Small intestine (tissue), 7 donors: ENCODE results near the gene PCDHGB7. TPM values are rescaled to one million over a fixed set of nuclear protein-coding genes. Genes with fewer than 3 reads are reported as not detected.

ENCODE experiments used
- DNase-seq, 2 donors: peaks; one replicate each; pipeline versions ENCODE4 v3.0.0 to v3.0.0-alpha.2; 2013
- FAIRE-seq: peaks from 2 replicates; lab custom pipeline; 2012; peaks lifted over from hg19 to GRCh38; lab: Jason Lieb, UNC
- H3K27ac ChIP-seq, 3 donors: one replicate each; pipeline ENCODE4 v1.5.1; 2013; ENCODE audit warnings: low read length in 2 of 3, mild to moderate bottlenecking in 2 of 3, control low read depth in 1 of 3, inconsistent platforms in 1 of 3, low read depth in 1 of 3, moderate library complexity in 1 of 3
- H3K27me3 ChIP-seq, 3 donors: one replicate each; pipeline ENCODE4 v1.6.1; 2013; ENCODE audit warnings: low read length in 3 of 3, inconsistent platforms in 1 of 3; ENCODE audit not compliant: control insufficient read depth in 3 of 3, insufficient read depth in 3 of 3
- H3K36me3 ChIP-seq, 3 donors: one replicate each; pipeline ENCODE4 v1.6.1; 2013; ENCODE audit warnings: low read length in 3 of 3, inconsistent platforms in 1 of 3, low read depth in 1 of 3, mild to moderate bottlenecking in 1 of 3, moderate library complexity in 1 of 3; ENCODE audit not compliant: control insufficient read depth in 3 of 3, insufficient read depth in 2 of 3
- H3K4me1 ChIP-seq, 3 donors: one replicate each; pipeline ENCODE4 v1.6.1; 2013; ENCODE audit warnings: low read length in 2 of 3, inconsistent platforms in 1 of 3, low read depth in 1 of 3, mild to moderate bottlenecking in 1 of 3, moderate library complexity in 1 of 3; ENCODE audit not compliant: control insufficient read depth in 3 of 3, insufficient read depth in 2 of 3
- H3K4me3 ChIP-seq, 3 donors: one replicate each; pipeline ENCODE4 v1.5.1; 2013; ENCODE audit warnings: low read length in 3 of 3, control low read depth in 1 of 3, inconsistent platforms in 1 of 3, low read depth in 1 of 3, mild to moderate bottlenecking in 1 of 3, moderate library complexity in 1 of 3
- H3K9me3 ChIP-seq, 2 donors: one replicate each; pipeline ENCODE4 v1.6.1; 2013; ENCODE audit warnings: low read depth in 1 of 2, low read length in 1 of 2; ENCODE audit not compliant: control insufficient read depth in 2 of 2, insufficient read depth in 1 of 2
- WGBS, 3 donors: extraction: QIAGEN DNeasy Blood & Tissue Kit; methylation state at CpG; one replicate each; pipeline ENCODE4 v1.1.7; 2013; 5-methylcytosine and 5-hydroxymethylcytosine counted together
- polyA plus RNA-seq, 4 donors: library from polyadenylated mRNA; stranded (reverse) in 3 of 4; unstranded in 1 of 4; fragments of 200-250 nt in 3 of 4; fragments of 120-200 nt in 1 of 4; gene quantifications; one replicate each; pipeline versions ENCODE4 v1.2.1 to v1.2.3, GENCODE V29; 2013
- donor health status: healthy with polysubstance abuse.
- donor health status: control.
- donor health status: control.
- donor health status: Bipolar disorder and iron deficiency.
- donor health status: healthy.

PCDHGB7 gene
- polyA plus RNA-seq, 4 donors: 1.8 to 2.8 TPM; not detected in 2

DNA sequence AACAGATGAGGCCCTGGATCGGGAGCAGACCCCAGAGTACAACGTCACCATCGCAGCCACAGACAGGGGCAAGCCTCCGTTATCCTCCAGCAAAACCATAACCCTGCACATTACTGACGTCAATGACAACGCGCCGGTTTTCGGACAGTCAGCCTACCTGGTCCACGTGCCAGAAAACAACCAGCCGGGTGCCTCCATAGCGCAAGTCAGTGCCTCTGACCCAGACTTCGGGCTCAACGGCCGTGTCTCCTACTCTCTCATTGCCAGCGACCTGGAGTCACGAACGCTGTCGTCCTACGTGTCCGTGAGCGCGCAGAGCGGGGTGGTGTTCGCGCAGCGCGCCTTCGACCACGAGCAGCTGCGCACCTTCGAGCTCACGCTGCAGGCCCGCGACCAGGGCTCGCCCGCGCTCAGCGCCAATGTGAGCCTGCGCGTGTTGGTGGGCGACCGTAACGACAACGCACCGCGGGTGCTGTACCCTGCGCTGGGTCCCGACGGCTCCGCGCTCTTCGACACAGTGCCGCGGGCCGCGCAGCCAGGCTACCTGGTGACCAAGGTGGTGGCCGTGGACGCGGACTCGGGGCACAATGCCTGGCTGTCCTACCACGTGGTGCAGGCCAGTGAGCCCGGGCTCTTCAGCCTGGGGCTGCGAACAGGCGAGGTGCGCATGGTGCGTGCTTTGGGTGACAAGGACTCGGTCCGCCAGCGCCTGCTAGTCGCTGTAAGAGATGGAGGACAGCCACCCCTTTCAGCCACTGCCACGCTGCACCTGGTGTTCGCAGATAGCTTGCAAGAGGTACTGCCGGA, 1.8 kb downstream of the PCDHGB7 start:
- 33 to 63% (median 57%) methylated on average over 73 to 74 of the region's 74 CpGs for WGBS, 3 donors
- no peaks in the 10 kb centered on the region for H3K36me3 ChIP-seq
- H3K27me3 ChIP-seq: peaks cover 0 to 59% (median 30%) of the 10 kb centered on the region in 3 donors
- DNase-seq (no peak), FAIRE-seq (no peak)
- no peak overlapping the region for H3K4me3 ChIP-seq
- H3K4me1 ChIP-seq: no peaks in the 10 kb centered on the region
- H3K27ac ChIP-seq: no peak overlapping the region
- H3K9me3 ChIP-seq: peaks cover 22 to 68% of the 10 kb centered on the region in 2 donors

DNA sequence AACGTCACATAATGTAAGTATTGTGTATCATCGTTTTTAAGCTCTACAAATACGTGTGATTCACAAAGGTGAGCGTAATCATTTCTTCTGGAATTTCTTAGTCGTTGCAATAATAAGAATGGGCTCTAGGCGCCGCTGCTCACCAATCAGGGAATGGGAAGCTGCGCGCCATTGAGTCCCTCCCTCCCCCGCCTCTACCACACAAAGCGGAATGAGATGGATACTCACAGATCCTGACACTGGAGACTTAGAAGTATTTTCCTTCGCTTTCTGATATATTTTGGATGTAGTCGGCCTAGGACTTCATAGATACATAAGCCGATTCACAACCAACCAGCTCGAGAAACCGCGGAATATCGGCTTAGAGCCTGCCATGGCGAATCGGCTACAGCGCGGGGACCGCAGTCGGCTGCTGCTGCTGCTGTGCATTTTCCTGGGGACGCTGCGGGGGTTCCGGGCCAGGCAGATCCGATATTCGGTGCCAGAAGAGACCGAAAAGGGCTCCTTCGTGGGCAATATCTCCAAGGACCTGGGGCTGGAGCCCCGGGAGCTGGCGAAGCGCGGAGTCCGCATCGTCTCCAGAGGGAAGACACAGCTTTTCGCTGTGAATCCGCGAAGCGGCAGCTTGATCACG, 3.5 kb downstream of the PCDHGB7 start, which contains the start of gene PCDHGA11:
TSS of gene PCDHGA11 (plus strand) at position 197 of the 634 bp plus-strand sequence. CDS start at position 374, 177 bp downstream.
- WGBS, 3 donors: 10 to 33% (median 31%) methylated on average over 42 of the region's 42 CpGs
- H3K4me3 ChIP-seq: peak within 1 kb of the TSS in 1 of 3 donors; percentile 15
- DNase-seq: peak in 1 of 2 donors; percentile 43

DNA sequence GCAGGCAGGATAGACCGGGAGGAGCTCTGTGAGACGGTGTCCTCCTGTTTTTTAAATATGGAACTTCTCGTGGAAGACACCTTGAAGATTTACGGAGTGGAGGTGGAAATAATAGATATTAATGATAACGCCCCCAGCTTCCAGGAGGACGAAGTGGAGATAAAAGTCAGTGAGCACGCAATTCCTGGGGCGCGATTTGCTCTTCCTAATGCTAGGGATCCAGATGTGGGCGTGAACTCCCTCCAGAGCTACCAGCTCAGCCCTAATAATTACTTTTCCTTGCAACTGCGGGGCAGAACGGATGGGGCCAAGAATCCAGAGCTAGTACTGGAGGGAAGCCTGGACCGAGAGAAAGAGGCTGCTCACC, 4.0 kb downstream of the PCDHGB7 start:
- FAIRE-seq: no peak
- H3K4me1 ChIP-seq: no peaks in the 10 kb centered on the region
- peaks cover 22 to 65% of the 10 kb centered on the region in 2 donors for H3K9me3 ChIP-seq
- H3K4me3 ChIP-seq: no peak overlapping the region
- WGBS, 3 donors: 11 to 22% (median 11%) methylated on average over 13 of the region's 13 CpGs
- peaks cover 0 to 53% (median 28%) of the 10 kb centered on the region in 3 donors for H3K27me3 ChIP-seq
- H3K27ac ChIP-seq: no peak overlapping the region
- no peak for DNase-seq
- no peaks in the 10 kb centered on the region for H3K36me3 ChIP-seq

More for the DNA sequence above, 3.5 kb downstream of the PCDHGB7 start, which contains the start of gene PCDHGA11:
- H3K4me1 ChIP-seq: no peaks in the 10 kb centered on the region
- no peak for FAIRE-seq
- peaks cover 22 to 60% of the 10 kb centered on the region in 2 donors for H3K9me3 ChIP-seq
- no peak within 1 kb of the TSS for H3K27ac ChIP-seq
- peaks cover 0 to 49% (median 27%) of the 10 kb centered on the region in 3 donors for H3K27me3 ChIP-seq
- H3K36me3 ChIP-seq: no peaks in the 10 kb centered on the region

DNA sequence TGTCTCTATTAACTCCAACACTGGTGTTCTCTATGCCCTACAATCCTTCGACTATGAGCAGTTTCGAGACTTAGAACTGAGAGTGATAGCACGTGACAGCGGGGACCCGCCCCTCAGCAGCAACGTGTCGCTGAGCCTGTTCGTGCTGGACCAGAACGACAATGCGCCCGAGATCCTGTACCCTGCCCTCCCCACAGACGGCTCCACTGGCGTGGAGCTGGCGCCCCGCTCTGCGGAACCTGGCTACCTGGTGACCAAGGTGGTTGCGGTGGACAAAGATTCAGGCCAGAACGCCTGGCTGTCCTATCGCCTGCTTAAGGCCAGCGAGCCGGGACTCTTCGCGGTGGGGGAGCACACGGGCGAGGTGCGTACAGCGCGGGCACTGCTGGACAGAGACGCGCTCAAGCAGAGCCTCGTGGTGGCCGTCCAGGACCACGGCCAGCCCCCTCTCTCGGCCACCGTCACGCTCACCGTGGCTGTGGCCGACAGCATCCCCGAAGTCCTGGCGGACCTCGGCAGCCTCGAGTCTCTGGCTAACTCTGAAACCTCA, 5.3 kb downstream of the PCDHGB7 start:
- H3K27me3 ChIP-seq: peaks cover 0 to 59% (median 30%) of the 10 kb centered on the region in 3 donors
- WGBS, 3 donors: 24 to 49% (median 48%) methylated on average over 40 to 42 of the region's 42 CpGs
- H3K4me1 ChIP-seq: no peaks in the 10 kb centered on the region
- H3K4me3 ChIP-seq: no peak overlapping the region
- no peaks in the 10 kb centered on the region for H3K36me3 ChIP-seq
- no peak overlapping the region for H3K27ac ChIP-seq
- DNase-seq (no peak), FAIRE-seq (no peak)
- peaks cover 22 to 73% of the 10 kb centered on the region in 2 donors for H3K9me3 ChIP-seq

DNA sequence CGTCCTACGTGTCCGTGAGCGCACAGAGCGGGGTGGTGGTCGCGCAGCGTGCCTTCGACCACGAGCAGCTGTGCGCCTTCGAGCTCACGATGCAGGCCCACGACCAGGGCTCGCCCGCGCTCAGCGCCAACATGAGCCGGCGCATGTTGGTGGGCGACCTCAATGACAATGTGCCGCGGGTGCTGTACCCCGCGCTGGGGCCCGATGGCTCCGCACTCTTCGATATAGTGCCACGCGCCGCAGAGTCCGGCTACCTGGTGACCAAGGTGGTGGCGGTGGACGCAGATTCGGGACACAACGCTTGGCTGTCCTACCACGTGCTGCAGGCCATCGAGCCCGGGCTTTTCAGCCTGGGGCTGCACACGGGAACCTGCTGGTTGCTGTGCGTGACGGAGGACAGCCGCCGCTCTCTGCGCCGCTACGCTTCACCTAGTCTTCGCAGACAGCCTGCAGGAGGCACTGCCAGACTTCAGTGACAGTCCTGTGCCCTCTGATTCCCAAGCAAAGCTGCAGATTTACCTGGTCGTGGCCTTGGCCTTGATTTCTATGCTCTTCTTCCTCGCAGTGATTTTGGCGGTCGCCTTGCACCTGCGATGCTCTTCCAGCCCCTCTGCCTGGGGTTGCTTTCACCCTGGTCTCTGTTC, 10.4 kb downstream of the PCDHGB7 start:
- DNase-seq: no peak
- H3K4me3 ChIP-seq: no peak overlapping the region
- H3K27ac ChIP-seq: no peak overlapping the region
- no peaks in the 10 kb centered on the region for H3K4me1 ChIP-seq
- FAIRE-seq: no peak
- peaks cover 0 to 40% (median 15%) of the 10 kb centered on the region in 3 donors for H3K27me3 ChIP-seq
- H3K36me3 ChIP-seq: no peaks in the 10 kb centered on the region
- H3K9me3 ChIP-seq: peaks cover 3 to 64% of the 10 kb centered on the region in 2 donors
- 45 to 66% (median 65%) methylated on average over 53 of the region's 53 CpGs for WGBS, 3 donors

DNA sequence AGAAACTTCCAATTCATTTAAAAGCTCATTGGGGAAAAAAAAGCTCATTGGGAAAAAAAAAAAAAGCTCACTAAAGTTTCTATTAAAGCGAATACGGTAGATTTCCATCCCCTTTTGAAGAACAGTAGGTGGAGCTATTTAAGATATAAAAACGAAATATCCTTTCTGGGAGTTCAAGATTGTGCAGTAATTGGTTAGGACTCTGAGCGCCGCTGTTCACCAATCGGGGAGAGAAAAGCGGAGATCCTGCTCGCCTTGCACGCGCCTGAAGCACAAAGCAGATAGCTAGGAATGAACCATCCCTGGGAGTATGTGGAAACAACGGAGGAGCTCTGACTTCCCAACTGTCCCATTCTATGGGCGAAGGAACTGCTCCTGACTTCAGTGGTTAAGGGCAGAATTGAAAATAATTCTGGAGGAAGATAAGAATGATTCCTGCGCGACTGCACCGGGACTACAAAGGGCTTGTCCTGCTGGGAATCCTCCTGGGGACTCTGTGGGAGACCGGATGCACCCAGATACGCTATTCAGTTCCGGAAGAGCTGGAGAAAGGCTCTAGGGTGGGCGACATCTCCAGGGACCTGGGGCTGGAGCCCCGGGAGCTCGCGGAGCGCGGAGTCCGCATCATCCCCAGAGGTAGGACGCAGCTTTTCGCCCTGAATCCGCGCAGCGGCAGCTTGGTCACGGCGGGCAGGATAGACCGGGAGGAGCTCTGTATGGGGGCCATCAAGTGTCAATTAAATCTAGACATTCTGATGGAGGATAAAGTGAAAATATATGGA, 13.0 kb downstream of the PCDHGB7 start, which contains the start of gene PCDHGA12:
TSS of gene PCDHGA12 (plus strand) at position 176 of the 782 bp plus-strand sequence. CDS start at position 429, 253 bp downstream.
- Histone ChIP-seq H3K4me3 (no peak within 1 kb of the TSS), H3K36me3 (no peaks in the 10 kb centered on the region), H3K4me1 (no peaks in the 10 kb centered on the region), H3K27me3 (peaks cover 0 to 39% (median 12%) of the 10 kb centered on the region in 3 donors), H3K27ac (no peak within 1 kb of the TSS), H3K9me3 (peaks cover 2 to 70% of the 10 kb centered on the region in 2 donors)
- FAIRE-seq (no peak), DNase-seq (peak in 1 of 2 donors; percentile 2)
- 13 to 34% (median 33%) methylated on average over 33 of the region's 33 CpGs for WGBS, 3 donors

DNA sequence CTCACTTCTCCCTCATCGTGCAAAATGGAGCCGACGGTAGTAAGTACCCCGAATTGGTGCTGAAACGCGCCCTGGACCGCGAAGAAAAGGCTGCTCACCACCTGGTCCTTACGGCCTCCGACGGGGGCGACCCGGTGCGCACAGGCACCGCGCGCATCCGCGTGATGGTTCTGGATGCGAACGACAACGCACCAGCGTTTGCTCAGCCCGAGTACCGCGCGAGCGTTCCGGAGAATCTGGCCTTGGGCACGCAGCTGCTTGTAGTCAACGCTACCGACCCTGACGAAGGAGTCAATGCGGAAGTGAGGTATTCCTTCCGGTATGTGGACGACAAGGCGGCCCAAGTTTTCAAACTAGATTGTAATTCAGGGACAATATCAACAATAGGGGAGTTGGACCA, 13.8 kb downstream of the PCDHGB7 start:
- no peak overlapping the region for H3K4me3 ChIP-seq
- no peak overlapping the region for H3K27ac ChIP-seq
- H3K27me3 ChIP-seq: peaks cover 0 to 35% (median 10%) of the 10 kb centered on the region in 3 donors
- H3K4me1 ChIP-seq: no peaks in the 10 kb centered on the region
- no peaks in the 10 kb centered on the region for H3K36me3 ChIP-seq
- peaks cover 2 to 65% of the 10 kb centered on the region in 2 donors for H3K9me3 ChIP-seq
- DNase-seq (no peak), FAIRE-seq (no peak)
- 17 to 44% (median 40%) methylated on average over 37 of the region's 37 CpGs for WGBS, 3 donors
